Caki2 (cell line): ENCODE measurements around the gene PIAS3. TPM values are rescaled to one million over a fixed set of nuclear protein-coding genes. Genes with fewer than 3 reads are reported as not detected.

Experiments used
- DNase-seq: peaks from one replicate; pipeline ENCODE4 v3.0.0-alpha.2; 2015; ENCODE audit warnings: low read depth
- in situ Hi-C: cut with HindIII; loops from 2 replicates; pipeline ENCODE4 v1.10.0; 2016; ENCODE audit warnings: low sequenced_read_pairs, low pct_unique_long_range_greater_than_20kb, mixed read lengths
- total RNA-seq: library from RNA; depleted of rRNA; stranded (reverse); fragments of >200 nt; shearing (Covaris generic); gene quantifications from 2 replicates; pipeline ENCODE4 v1.2.3, GENCODE V29; 2014; ENCODE audit warnings: low replicate concordance; rRNA removed

The PIAS3 gene
- total RNA-seq = 5.0 and 8.1 TPM in 2 replicates

DNA sequence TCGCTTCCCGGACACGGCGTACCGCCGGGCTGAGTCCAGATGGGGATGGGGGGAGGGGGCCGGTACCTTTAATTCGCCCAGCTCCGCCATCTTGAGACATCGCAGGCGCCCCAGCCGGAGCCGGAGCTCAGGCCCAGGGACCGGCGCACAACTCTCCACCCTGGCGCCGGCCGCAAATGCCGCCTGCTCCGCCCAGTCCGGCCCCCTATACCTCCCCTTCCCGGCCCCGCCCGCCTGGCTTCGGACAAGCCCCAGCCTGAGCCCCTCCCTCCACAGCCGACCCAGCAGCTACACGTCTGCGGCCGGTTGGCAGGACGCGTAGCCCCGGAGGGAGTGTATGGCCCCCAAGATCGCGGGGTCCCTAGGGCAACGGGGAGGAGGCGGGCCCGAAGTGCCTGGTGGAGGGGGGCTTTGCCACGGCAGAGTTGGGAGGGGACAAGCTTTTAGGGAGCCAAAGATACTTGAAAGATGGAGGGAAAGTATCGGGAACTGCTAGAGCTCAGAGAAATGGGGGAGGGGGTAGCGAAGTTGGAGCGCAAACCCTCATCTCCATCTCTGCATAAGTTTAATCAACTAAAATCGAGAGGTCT, at the start of gene PIAS3:
TSS of gene PIAS3 (minus strand) at position 181 of the 590 bp plus-strand sequence. CDS start at position 90, 91 bp downstream.
- peak; percentile 86 for DNase-seq
- in situ Hi-C loops = no loop called here

- in situ Hi-C loops = no loop called here
Measured at GRCh38 chr1:145908653-145909052, 49.8 kb upstream of the PIAS3 start.

DNA sequence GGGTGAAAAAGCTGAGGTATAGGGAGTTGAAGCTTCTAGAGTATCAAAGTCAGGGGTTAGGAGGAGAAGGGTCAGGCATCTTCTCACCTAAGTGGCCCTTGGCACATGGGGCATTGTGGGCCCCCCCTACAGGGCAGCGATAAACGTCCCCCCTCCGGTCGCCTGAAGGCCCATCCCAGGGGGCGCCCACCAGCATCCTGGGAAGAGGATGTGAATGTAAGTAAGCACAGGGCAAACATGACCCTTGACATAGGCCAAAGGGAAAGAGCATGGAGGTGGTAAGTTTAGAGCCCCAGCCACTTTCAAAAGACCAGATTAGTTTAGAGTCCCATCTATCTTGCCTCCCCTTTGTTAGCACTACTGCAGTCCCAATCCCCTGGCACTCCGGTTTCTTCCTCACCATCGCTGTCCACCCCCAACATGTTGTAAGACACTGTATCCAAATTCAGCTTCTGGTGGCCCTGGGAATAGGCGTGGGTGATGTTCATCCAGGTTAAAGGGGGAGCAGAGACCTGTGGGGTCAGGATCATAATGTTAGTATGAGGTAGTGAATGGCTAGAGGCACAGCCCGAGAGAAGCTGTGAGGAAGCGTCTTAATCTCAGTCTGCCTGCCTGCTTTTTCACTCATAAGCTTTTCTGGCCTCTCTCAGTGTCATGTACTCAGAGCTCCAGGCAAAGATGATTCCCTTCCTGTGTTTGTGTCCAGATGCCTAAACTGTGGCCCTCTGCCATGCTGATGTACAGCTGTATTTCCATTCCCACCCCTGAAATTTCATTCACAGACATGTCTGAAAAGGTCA, 48.3 kb upstream of the PIAS3 start:
- in situ Hi-C loops = no loop called here
- no peak for DNase-seq

More at GRCh38 chr1:145908653-145909052, 49.8 kb upstream of the PIAS3 start:
- DNase-seq = no peak

- no peak for DNase-seq
- in situ Hi-C loops = no loop called here
Measured at GRCh38 chr1:145901312-145902021, 42.6 kb upstream of the PIAS3 start.

DNA sequence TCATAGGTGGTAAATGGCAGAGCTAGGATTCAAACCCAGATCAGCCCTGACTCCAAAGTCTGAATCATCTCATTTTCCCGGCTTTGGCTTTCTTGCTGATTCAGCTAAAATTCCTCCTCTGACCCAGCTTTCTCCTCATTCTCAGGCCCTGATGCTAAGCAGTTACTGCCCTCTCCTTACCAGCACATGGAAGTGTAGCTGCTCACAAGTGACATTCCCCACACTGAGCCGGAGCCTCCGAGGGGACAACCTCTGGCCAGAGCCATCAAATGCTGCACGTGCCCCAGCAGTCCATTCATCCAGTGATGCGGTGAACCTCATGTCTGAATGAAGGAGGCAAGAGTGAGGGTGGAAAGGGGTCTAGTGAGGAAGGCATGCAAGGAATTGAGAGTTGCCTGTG, 39.9 kb upstream of the PIAS3 start:
- in situ Hi-C loops = no loop called here
- no peak for DNase-seq

- DNase-seq = no peak
- in situ Hi-C loops = no loop called here
Measured at GRCh38 chr1:145897969-145898368, 39.1 kb upstream of the PIAS3 start.

DNA sequence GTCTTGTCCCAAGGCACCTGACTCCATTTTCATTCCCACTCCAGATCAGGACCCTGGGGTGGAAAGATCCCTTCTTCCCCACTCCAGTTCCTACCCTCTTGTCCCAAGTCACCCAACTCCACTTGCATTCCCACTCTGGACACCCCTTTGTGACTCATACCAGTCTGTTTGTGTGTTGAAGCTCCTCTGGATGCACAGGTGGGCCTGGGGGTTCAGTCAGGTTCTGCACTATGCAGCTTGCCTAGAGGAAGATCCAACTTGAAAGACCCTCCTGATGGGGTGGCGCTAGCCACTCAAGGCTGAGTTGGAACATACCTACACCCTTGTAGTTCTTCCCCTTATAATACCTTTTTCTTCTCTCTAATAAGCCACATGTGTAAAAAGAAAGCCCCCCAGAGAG, 36.6 kb upstream of the PIAS3 start:
- in situ Hi-C loops = no loop called here
- no peak for DNase-seq

DNA sequence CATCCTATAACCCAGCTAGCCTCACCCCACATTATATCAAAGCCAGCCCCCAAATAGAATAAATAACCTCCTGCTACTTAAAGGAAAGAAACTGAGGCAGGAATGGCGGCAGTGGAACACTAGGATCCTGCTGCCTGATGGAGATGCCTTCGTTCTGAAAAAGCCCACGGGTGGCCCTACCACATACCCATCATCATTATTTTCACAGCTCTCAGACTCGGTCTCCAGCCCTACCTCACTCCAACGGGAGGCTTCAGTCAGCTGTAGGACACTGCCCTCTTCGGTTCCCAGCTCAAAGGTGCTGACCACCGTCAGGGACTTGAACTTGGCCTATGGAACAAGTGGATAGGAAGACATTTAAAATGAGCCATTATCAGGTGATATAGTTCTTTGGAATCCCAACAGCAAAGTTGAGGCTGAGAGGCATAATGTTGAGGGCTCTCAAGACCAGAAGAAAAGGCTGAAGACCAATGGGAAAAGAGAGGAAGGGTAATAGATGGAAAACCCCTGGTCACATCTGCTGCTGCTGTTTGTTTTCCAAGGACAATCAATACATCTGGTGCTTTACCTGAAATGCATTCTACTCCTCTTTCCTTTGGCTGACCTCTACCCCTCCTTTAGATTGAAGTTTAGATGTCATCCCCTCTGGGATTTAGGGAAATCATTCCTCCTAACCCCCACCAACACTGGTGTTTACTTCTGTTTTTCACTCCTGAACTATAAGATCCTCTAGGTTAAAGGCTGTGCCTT, 34.6 kb upstream of the PIAS3 start:
- in situ Hi-C loops = no loop called here
- DNase-seq = no peak

DNA sequence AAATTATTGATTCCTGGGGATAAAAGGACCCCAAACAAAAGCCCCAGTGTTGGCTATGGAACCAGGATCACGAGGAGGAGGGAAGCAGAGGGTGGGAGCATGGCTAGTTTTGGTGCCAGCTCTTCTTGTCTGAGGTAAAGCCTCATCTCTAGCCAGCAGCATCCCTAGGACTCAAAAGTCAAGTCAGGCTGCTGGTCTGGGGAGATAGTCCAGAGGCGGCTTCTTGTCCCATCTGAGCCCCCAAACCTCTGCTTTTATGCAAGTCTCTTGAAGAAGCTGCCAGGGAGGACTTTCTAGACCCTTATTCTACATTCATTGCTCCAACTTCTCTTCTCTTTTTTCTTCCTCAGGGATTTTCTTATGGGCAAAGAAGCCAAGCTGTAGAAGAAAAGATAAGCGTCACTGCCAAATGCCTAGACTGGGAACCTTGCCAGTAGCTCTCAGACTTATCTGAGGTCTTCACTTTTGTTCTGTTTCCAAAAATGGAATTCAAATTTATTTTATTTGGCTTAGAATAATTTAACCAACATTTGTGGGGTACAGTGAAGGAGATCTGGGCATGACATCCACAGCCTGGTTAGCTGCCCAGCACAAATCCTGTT, 33.7 kb upstream of the PIAS3 start:
- in situ Hi-C loops = no loop called here
- DNase-seq = no peak

DNA sequence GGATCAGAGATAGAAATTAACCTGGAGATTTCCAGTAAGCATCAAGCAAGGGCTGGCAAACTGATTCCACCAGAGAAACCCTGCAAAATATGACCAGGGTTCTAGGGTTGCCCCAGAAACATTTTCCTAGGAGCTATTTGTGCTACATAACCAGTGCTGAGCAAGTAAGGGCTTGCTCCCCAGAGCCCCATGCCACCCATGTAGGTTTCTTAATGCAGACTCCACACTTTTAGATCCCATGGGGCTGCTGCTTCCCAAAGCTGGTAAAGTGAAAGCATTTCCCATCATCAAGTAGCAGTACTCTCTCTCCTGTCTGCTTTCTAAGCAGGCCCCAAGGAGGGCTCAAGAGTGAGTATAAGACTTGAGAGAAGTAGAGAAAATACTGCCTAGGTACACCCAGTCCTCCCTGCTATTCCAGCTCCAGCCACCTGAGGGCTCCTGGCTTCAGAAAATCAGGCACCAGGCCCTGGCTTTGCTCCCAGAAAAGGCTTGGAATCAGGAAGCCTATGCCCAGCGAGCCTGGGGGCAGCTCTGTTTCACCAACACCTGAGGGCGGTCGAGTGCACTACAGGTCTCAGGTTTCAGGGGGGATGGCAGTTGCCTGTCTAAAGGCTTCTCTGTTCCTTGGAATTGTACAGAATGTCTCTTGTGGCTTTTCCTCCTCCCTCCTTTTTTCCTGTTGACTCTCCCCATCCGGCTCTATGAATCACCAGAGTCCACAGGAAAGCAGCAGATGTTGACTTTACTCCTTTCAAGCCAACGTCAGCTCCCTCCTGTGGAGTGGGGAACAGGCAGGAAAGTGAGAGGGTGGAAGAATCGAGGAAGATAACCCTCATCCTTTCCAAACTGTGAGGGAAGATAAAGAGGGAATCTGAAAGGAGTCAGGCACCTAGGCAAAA, 33.0 kb upstream of the PIAS3 start:
- DNase-seq = peak; percentile 99

DNA sequence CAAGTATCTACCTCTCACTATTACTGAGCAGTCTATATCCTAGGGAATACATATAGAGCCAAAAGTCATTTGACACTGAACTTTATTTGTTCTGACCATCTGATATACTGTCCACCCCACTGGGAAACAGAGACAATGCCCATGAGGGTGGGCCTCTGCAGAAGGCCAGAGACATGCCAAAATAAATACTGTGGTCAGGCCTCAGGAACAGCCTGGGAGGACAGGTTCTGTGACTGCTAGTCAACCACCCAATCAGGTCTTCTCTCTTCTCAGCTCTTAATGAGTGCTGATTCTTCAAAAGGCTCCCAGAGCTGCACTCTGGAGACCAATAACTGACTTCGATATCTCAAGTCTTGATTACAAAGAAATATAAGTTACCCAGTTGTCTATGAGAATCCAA, 32.3 kb upstream of the PIAS3 start:
- DNase-seq = peak; percentile 14
- in situ Hi-C loops = no loop called here

More for the DNA sequence above, 33.0 kb upstream of the PIAS3 start:
- in situ Hi-C loops = no loop called here

DNA sequence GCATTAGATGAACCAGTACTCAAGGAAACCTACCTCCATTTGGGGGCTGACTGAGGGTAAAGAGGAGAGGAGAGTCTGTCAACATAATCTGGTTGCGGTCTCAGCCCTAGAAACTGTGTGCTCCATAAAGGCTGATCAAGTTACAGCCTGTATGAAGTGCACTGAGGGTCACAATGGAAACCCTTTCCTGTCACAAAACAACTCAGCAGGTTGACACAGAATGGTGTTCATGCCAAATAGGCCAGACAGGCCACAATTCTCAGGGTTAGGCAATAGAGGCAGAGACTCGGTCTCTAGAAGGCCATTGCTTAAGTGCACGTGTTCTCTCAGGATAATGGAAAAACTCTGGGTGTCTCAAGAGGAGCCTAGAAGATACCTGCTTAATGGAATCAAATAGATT, 30.8 kb upstream of the PIAS3 start:
- in situ Hi-C loops = no loop called here

DNA sequence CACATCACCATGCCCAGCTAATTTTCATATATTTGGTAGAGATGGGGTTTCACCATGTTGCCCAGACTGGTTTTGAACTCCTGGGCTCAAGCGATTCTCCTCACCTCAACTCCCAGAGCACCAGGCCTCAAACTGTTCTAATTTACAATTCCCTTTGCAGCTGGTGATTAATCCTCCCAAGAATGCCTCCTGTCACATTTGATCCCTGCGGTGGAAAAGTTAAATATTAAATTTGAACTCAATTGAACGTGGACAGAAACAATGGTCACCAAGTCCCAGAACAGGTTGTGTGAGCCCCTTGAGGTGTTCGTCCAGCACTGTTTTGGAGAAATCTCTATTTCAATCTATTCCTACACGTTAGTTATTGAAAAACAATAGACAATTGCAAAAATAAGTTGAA, 28.8 kb upstream of the PIAS3 start:
- in situ Hi-C loops = no loop called here
- peak; percentile 60 for DNase-seq

More for the DNA sequence above, 30.8 kb upstream of the PIAS3 start:
- DNase-seq = no peak

- in situ Hi-C loops = no loop called here
- DNase-seq = no peak
Measured at GRCh38 chr1:145886816-145887215, 27.9 kb upstream of the PIAS3 start.

GRCh38 chr1:145886390-145886789, 27.5 kb upstream of the PIAS3 start:
- DNase-seq = no peak
- in situ Hi-C loops = no loop called here

GRCh38 chr1:145885738-145886287, 26.9 kb upstream of the PIAS3 start, which contains the start of gene ANKRD35:
Gene ANKRD35 (minus strand): TSS chr1:145885866. CDS start chr1:145885758, 108 bp downstream.
- in situ Hi-C loops = no loop called here
- DNase-seq = peak; percentile 72

- in situ Hi-C loops = no loop called here
- DNase-seq = no peak
Measured at GRCh38 chr1:145884675-145885074, 25.8 kb upstream of the PIAS3 start.
